ENCODE results near the gene FYN. TPM values are rescaled to one million over a fixed set of nuclear protein-coding genes. Genes with fewer than 3 reads are reported as not detected.

The FYN gene
- total and polyA plus RNA-seq, 2 of the 13 experiments (the other 11 are each of a cell fraction or from before 2014, with no cell fraction given): 15.5 to 24.6 TPM

- TF ChIP-seq AHDC1 (CRISPR knock-in tag; IDR thresholded peaks at IDR 0.05; ENCODE audit: borderline replicate concordance): peak; percentile 69; the same call in 1 of the 2 replicates
- no peak for TF ChIP-seq GABPA (IDR thresholded peaks at IDR 0.05; ENCODE audit: low read depth, low read length)
- no peak for TF ChIP-seq GABPA (CRISPR knock-in tag; IDR thresholded peaks at IDR 0.05; ENCODE audit: low read depth)
- peak; percentile 97 for TF ChIP-seq MTA1 (CRISPR knock-in tag; IDR thresholded peaks at IDR 0.05; ENCODE audit: borderline replicate concordance)
- TF ChIP-seq ZSCAN29 (CRISPR knock-in tag; conservative IDR thresholded peaks at IDR 0.05): no peak; the same call in 1 of the 2 replicates
- no peak for TF ChIP-seq ZKSCAN8 (CRISPR knock-in tag; IDR thresholded peaks at IDR 0.05; ENCODE audit: borderline replicate concordance)
- TF ChIP-seq ZNF205 (CRISPR knock-in tag; IDR thresholded peaks at IDR 0.05): peak; percentile 88; the same call in 1 of the 2 replicates
- TF ChIP-seq KAT8 (CRISPR knock-in tag; IDR thresholded peaks at IDR 0.05): peak; percentile 77
- TF ChIP-seq RBAK (CRISPR knock-in tag; IDR thresholded peaks at IDR 0.05): peak; percentile 39; the same call in 1 of the 2 replicates
- peak; percentile 70; the same call in 1 of the 2 replicates for TF ChIP-seq ZNF451 (CRISPR knock-in tag; IDR thresholded peaks at IDR 0.05)
- TF ChIP-seq GTF3A (CRISPR knock-in tag; conservative IDR thresholded peaks at IDR 0.05): no peak
- peak; percentile 96 for TF ChIP-seq ZNF292 (CRISPR knock-in tag; IDR thresholded peaks at IDR 0.05; ENCODE audit: borderline replicate concordance, low read depth)
- 0 out of 2 replicates have a peak, but pooled peaks have one; percentile 59 for TF ChIP-seq CBFB (CRISPR knock-in tag; IDR thresholded peaks at IDR 0.05)
- TF ChIP-seq ZNF274 (CRISPR knock-in tag; IDR thresholded peaks at IDR 0.05): peak; percentile 77; the same call in 1 of the 2 replicates
- peak; percentile 82 for TF ChIP-seq ZNF343 (CRISPR knock-in tag; IDR thresholded peaks at IDR 0.05)
- TF ChIP-seq GRHL1 (CRISPR knock-in tag; conservative IDR thresholded peaks at IDR 0.05): no peak
- TF ChIP-seq RXRB (CRISPR knock-in tag; IDR thresholded peaks at IDR 0.05; ENCODE audit: borderline replicate concordance): peak; percentile 94
- peak; percentile 71; the same call in 1 of the 2 replicates for TF ChIP-seq POGK (CRISPR knock-in tag; conservative IDR thresholded peaks at IDR 0.05)
- 0 out of 2 replicates have a peak, but pooled peaks have one; percentile 19 for TF ChIP-seq ZFP1 (CRISPR knock-in tag; IDR thresholded peaks at IDR 0.05)
- TF ChIP-seq FOXP1 (IDR thresholded peaks at IDR 0.05): no peak
- peak; percentile 54; the same call in 1 of the 2 replicates for TF ChIP-seq FOXP1 (CRISPR knock-in tag; IDR thresholded peaks at IDR 0.05)
- TF ChIP-seq HNF4A (CRISPR knock-in tag; IDR thresholded peaks at IDR 0.05): peak; percentile 98
- peak; percentile 81 for TF ChIP-seq BCL6 (CRISPR knock-in tag; IDR thresholded peaks at IDR 0.05)
- TF ChIP-seq ZNF879 (CRISPR knock-in tag; IDR thresholded peaks at IDR 0.05): no peak
Observed at GRCh38 chr6:111610548-111611172, 262.6 kb downstream of the FYN start (continued).

All from HepG2 (cell line).